ENCODE results near the gene CA12. TPM values are rescaled to one million over a fixed set of nuclear protein-coding genes. Genes with fewer than 3 reads are reported as not detected.

Gene CA12
- total RNA-seq, 6 donors from 2014 or later = 2.2 to 14.6 (median 6.4) TPM

GRCh38 chr15:63318344-63318743 lies 63.3 kb downstream of the CA12 start:
- 83 to 96% methylated on average over 4 of the region's 4 CpGs for WGBS, 2 donors
- H3K4me3 ChIP-seq = no peak overlapping the region
- no peaks in the 10 kb centered on the region for H3K36me3 ChIP-seq
- H3K27me3 ChIP-seq = no peaks in the 10 kb centered on the region
- ATAC-seq (ENCODE audit: low FRiP score in 2 of 2) (no peak), DNase-seq (no peak)
- TF ChIP-seq POLR2A (IDR thresholded peaks at IDR 0.05) (no peak), EP300 (IDR thresholded peaks at IDR 0.05) (no peak), CTCF (IDR thresholded peaks at IDR 0.05) (no peak), POLR2AphosphoS5 (IDR thresholded peaks at IDR 0.05) (no peak)
- no peaks in the 10 kb centered on the region for H3K4me1 ChIP-seq
- H3K27ac ChIP-seq = no peak overlapping the region
- H3K9me3 ChIP-seq = no peaks in the 10 kb centered on the region

GRCh38 chr15:63314409-63314808 lies 67.2 kb downstream of the CA12 start:
- WGBS, 2 donors = 69 to 78% methylated on average over 2 of the region's 2 CpGs
- DNase-seq (no peak), ATAC-seq (ENCODE audit: low FRiP score in 2 of 2) (no peak)
- no peaks in the 10 kb centered on the region for H3K36me3 ChIP-seq
- no peak for TF ChIP-seq POLR2AphosphoS5 (IDR thresholded peaks at IDR 0.05)
- no peak for TF ChIP-seq CTCF (IDR thresholded peaks at IDR 0.05)
- no peak for TF ChIP-seq EP300 (IDR thresholded peaks at IDR 0.05)
- TF ChIP-seq POLR2A (IDR thresholded peaks at IDR 0.05) = no peak
- no peaks in the 10 kb centered on the region for H3K9me3 ChIP-seq
- no peaks in the 10 kb centered on the region for H3K4me1 ChIP-seq
- no peak overlapping the region for H3K4me3 ChIP-seq
- H3K27me3 ChIP-seq = no peaks in the 10 kb centered on the region
- H3K27ac ChIP-seq = no peak overlapping the region

GRCh38 chr15:63313825-63314224 lies 67.8 kb downstream of the CA12 start:
- H3K27ac ChIP-seq = no peak overlapping the region
- H3K4me3 ChIP-seq = no peak overlapping the region
- ATAC-seq (ENCODE audit: low FRiP score in 2 of 2) (no peak), DNase-seq (no peak)
- TF ChIP-seq EP300 (IDR thresholded peaks at IDR 0.05) (no peak), CTCF (IDR thresholded peaks at IDR 0.05) (no peak), POLR2AphosphoS5 (IDR thresholded peaks at IDR 0.05) (no peak), POLR2A (IDR thresholded peaks at IDR 0.05) (no peak)
- 78 to 88% methylated on average over 4 of the region's 4 CpGs for WGBS, 2 donors
- H3K4me1 ChIP-seq = no peaks in the 10 kb centered on the region
- no peaks in the 10 kb centered on the region for H3K9me3 ChIP-seq
- no peaks in the 10 kb centered on the region for H3K27me3 ChIP-seq
- H3K36me3 ChIP-seq = no peaks in the 10 kb centered on the region

- ATAC-seq (ENCODE audit: low FRiP score in 2 of 2) = no peak
- Histone ChIP-seq H3K4me3 (no peak overlapping the region), H3K27ac (no peak overlapping the region), H3K36me3 (no peaks in the 10 kb centered on the region), H3K27me3 (no peaks in the 10 kb centered on the region), H3K9me3 (no peaks in the 10 kb centered on the region), H3K4me1 (no peaks in the 10 kb centered on the region)
- 89 to 96% methylated on average over 1 of the region's 1 CpG for WGBS, 2 donors
- TF ChIP-seq EP300 (IDR thresholded peaks at IDR 0.05) (no peak), POLR2A (IDR thresholded peaks at IDR 0.05) (no peak), POLR2AphosphoS5 (IDR thresholded peaks at IDR 0.05) (no peak), CTCF (IDR thresholded peaks at IDR 0.05) (no peak)
- DNase-seq = no peak
Observed at GRCh38 chr15:63312286-63312685, 69.4 kb downstream of the CA12 start.

GRCh38 chr15:63310646-63311045 lies 71.0 kb downstream of the CA12 start:
- TF ChIP-seq CTCF (IDR thresholded peaks at IDR 0.05) = no peak
- TF ChIP-seq POLR2AphosphoS5 (IDR thresholded peaks at IDR 0.05) = no peak
- no peak for TF ChIP-seq EP300 (IDR thresholded peaks at IDR 0.05)
- no peak for TF ChIP-seq POLR2A (IDR thresholded peaks at IDR 0.05)
- 85 to 91% methylated on average over 3 of the region's 3 CpGs for WGBS, 2 donors
- ATAC-seq (ENCODE audit: low FRiP score in 2 of 2) = no peak

More at GRCh38 chr15:63310646-63311045, 71.0 kb downstream of the CA12 start:
- H3K4me3 ChIP-seq = no peak overlapping the region
- H3K27me3 ChIP-seq = no peaks in the 10 kb centered on the region
- no peak for DNase-seq
- H3K36me3 ChIP-seq = peaks cover 0 to 12% (median 5%) of the 10 kb centered on the region in 4 donors
- no peaks in the 10 kb centered on the region for H3K9me3 ChIP-seq
- H3K27ac ChIP-seq = no peak overlapping the region
- H3K4me1 ChIP-seq = no peaks in the 10 kb centered on the region

Data from upper lobe of left lung (tissue), 6 donors.